SK-N-SH (cell line): ENCODE measurements around the gene SNX21. TPM values are rescaled to one million over a fixed set of nuclear protein-coding genes. Genes with fewer than 3 reads are reported as not detected.

Source experiments
- CTCF ChIA-PET: fragments of 300-600, 350-600 bp; formaldehyde crosslinking; extraction: SDS; loops from one replicate; lab custom pipeline; 2021; lab: Yijun Ruan, JAX
- POLR2A ChIA-PET: fragments of 350-600 bp; sonication (Branson Sonifier 250); formaldehyde crosslinking; extraction: SDS; loops from one replicate; lab custom pipeline; 2020; ENCODE audit warnings: antibody characterized with exemption, inconsistent platforms; lab: Yijun Ruan, JAX
- DNase-seq: peaks from one replicate; pipeline ENCODE4 v3.0.0; 2012
- H2AFZ ChIP-seq: fragments of 200-600 bp; sonication (generic); 2 replicates; pipeline ENCODE4 v1.8.1; 2016; ENCODE audit warnings: antibody characterized with exemption, mild to moderate bottlenecking, low read depth
- H3F3A ChIP-seq: fragments of 200-600 bp; sonication (generic); replicated peaks from 2 replicates; pipeline ENCODE3; 2016; ENCODE audit warnings: antibody characterized with exemption, mild to moderate bottlenecking; ENCODE audit not compliant: insufficient read depth
- H3K27ac ChIP-seq, 2 experiments: fragments of 200-500 bp in 1 of 2; fragments of 200-600 bp in 1 of 2; sonication (Bioruptor generic) in 1 of 2; sonication (generic), shearing (Covaris generic) in 1 of 2; 2 replicates each; pipeline versions ENCODE4 v1.5.1 to v1.6.1; 2014 to 2016; ENCODE audit warnings: low read depth in 2 of 2, inconsistent platforms in 1 of 2, low read length in 1 of 2, mild to moderate bottlenecking in 1 of 2, mixed read lengths in 1 of 2
- H3K27me3 ChIP-seq: fragments of 200-600 bp; sonication (generic), shearing (Covaris generic); 2 replicates; pipeline ENCODE4 v1.6.1; 2016; ENCODE audit warnings: mixed run types; ENCODE audit not compliant: insufficient read depth
- H3K36me3 ChIP-seq, 2 experiments: fragments of 200-500 bp in 1 of 2; fragments of 200-600 bp in 1 of 2; sonication (Bioruptor generic) in 1 of 2; sonication (generic) in 1 of 2; replicated peaks in 1 of 2; 2 replicates each; pipeline versions ENCODE3 to v1.5.1; 2014 to 2016; ENCODE audit warnings: low read length in 1 of 2, mild to moderate bottlenecking in 1 of 2; ENCODE audit not compliant: insufficient read depth in 2 of 2, control insufficient read depth in 1 of 2
- H3K4me1 ChIP-seq, 2 experiments: fragments of 200-500 bp in 1 of 2; fragments of 200-600 bp in 1 of 2; sonication (Bioruptor generic) in 1 of 2; sonication (generic), shearing (Covaris generic) in 1 of 2; 2 replicates each; pipeline versions ENCODE4 v1.5.1 to v1.6.1; 2014 to 2016; ENCODE audit warnings: low read depth in 1 of 2, low read length in 1 of 2, mixed run types in 1 of 2; ENCODE audit not compliant: insufficient read depth in 2 of 2, control insufficient read depth in 1 of 2
- H3K4me2 ChIP-seq: fragments of 200-600 bp; sonication (generic), shearing (Covaris generic); 2 replicates; pipeline ENCODE4 v1.6.1; 2017; ENCODE audit warnings: mixed run types
- H3K4me3 ChIP-seq, 2 experiments: fragments of 200-500 bp in 1 of 2; fragments of 200-600 bp in 1 of 2; sonication (Bioruptor generic) in 1 of 2; sonication (generic), shearing (Covaris generic) in 1 of 2; 2 replicates each; pipeline versions ENCODE4 v1.5.1 to v1.8.1; 2014 to 2016; ENCODE audit warnings: low read depth in 2 of 2, inconsistent platforms in 1 of 2, low read length in 1 of 2, mild to moderate bottlenecking in 1 of 2, mixed read lengths in 1 of 2, moderate library complexity in 1 of 2
- H3K79me2 ChIP-seq: fragments of 200-600 bp; sonication (generic); 2 replicates; pipeline ENCODE4 v1.8.1; 2017; ENCODE audit warnings: mild to moderate bottlenecking; ENCODE audit not compliant: insufficient read depth
- H3K9ac ChIP-seq: fragments of 200-600 bp; sonication (generic); 2 replicates; pipeline ENCODE4 v1.6.1; 2017; ENCODE audit warnings: mixed run types
- H3K9me2 ChIP-seq: fragments of 200-600 bp; sonication (generic); 2 replicates; pipeline ENCODE4 v1.6.1; 2017; ENCODE audit warnings: mixed run types
- H3K9me3 ChIP-seq: fragments of 200-600 bp; sonication (generic); 2 replicates; pipeline ENCODE4 v1.6.1; 2017; ENCODE audit warnings: mixed run types, mild to moderate bottlenecking, moderate library complexity
- H4K20me1 ChIP-seq: fragments of 200-600 bp; sonication (generic); 2 replicates; pipeline ENCODE4 v1.6.1; 2017; ENCODE audit warnings: mild to moderate bottlenecking, mixed run types; ENCODE audit not compliant: insufficient read depth
- CHD2 ChIP-seq: fragments of 150-350 bp; IDR thresholded peaks from 2 replicates; pipeline ENCODE4 v1.6.1; 2018; ENCODE audit warnings: low read length; ENCODE audit not compliant: partially characterized antibody
- CTCF ChIP-seq: fragments of 200-600 bp; sonication (generic); IDR thresholded peaks from 2 replicates; pipeline ENCODE4 v1.6.1; 2017; ENCODE audit warnings: antibody characterized with exemption, mild to moderate bottlenecking, moderate library complexity
- EZH2phosphoT487 ChIP-seq: fragments of 200-600 bp; sonication (generic); IDR thresholded peaks from 2 replicates; pipeline ENCODE4 v1.6.1; 2017; ENCODE audit warnings: low read depth, mixed run types, mild to moderate bottlenecking, antibody characterized with exemption, moderate library complexity, borderline replicate concordance
- FOSL2 ChIP-seq: IDR thresholded peaks from 2 replicates; pipeline ENCODE4 v1.4.0; 2012; ENCODE audit warnings: low read depth, mild to moderate bottlenecking, moderate library complexity, borderline replicate concordance
- FOXM1 ChIP-seq: IDR thresholded peaks from 2 replicates; pipeline ENCODE4 v1.4.0; 2012; ENCODE audit warnings: low read depth, mild to moderate bottlenecking
- JUND ChIP-seq: IDR thresholded peaks from 2 replicates; pipeline ENCODE4 v1.4.0; 2012
- MXI1 ChIP-seq: IDR thresholded peaks from 2 replicates; pipeline ENCODE4 v1.6.1; 2012; ENCODE audit warnings: mild to moderate bottlenecking, low read depth, low read length, improper control_type of control experiment
- NFIC ChIP-seq: IDR thresholded peaks from 2 replicates; pipeline ENCODE4 v1.4.0; 2012; ENCODE audit warnings: borderline replicate concordance
- NRF1 ChIP-seq: IDR thresholded peaks from 2 replicates; pipeline ENCODE4 v1.6.1; 2012; ENCODE audit warnings: low read depth, mild to moderate bottlenecking, low read length
- PBX3 ChIP-seq: IDR thresholded peaks from 2 replicates; pipeline ENCODE4; 2012
- POLR2AphosphoS5 ChIP-seq: IDR thresholded peaks from 2 replicates; pipeline ENCODE4 v1.6.1; 2012; ENCODE audit warnings: low read depth, low read length
- RFX5 ChIP-seq: IDR thresholded peaks from 2 replicates; pipeline ENCODE4 v1.6.1; 2012; ENCODE audit warnings: mild to moderate bottlenecking, improper control_type of control experiment, low read length
- SMC3 ChIP-seq: IDR thresholded peaks from 2 replicates; pipeline ENCODE4 v1.6.1; 2012; ENCODE audit warnings: low read depth, low read length, improper control_type of control experiment
- TAF1 ChIP-seq: IDR thresholded peaks from 2 replicates; pipeline ENCODE4 v1.6.1; 2012; ENCODE audit warnings: low read depth, mild to moderate bottlenecking, low read length, moderate library complexity, borderline replicate concordance
- TCF12 ChIP-seq: IDR thresholded peaks from 2 replicates; pipeline ENCODE4 v1.4.0; 2012
- TEAD4 ChIP-seq: IDR thresholded peaks from 2 replicates; pipeline ENCODE4 v1.4.0; 2012; ENCODE audit warnings: mild to moderate bottlenecking, borderline replicate concordance; ENCODE audit not compliant: insufficient read depth
- WGBS: methylation state at CpG from one replicate; pipeline ENCODE4 v1.1.6; 2017; ENCODE audit warnings: low lambda C conversion rate; 5-methylcytosine and 5-hydroxymethylcytosine counted together
- polyA plus RNA-seq, 3 experiments: library from polyadenylated mRNA; depleted of rRNA; stranded (reverse); fragments of >200 nt; gene quantifications; 2 replicates each; pipeline ENCODE4 v1.2.3, GENCODE V29; 2012
- TF ChIP-seq, protein P1 (sequence below): IDR thresholded peaks from 2 replicates; pipeline ENCODE4 v1.4.0; 2012; ENCODE audit warnings: low read depth, borderline replicate concordance
- TF ChIP-seq, protein P2 (sequence below): IDR thresholded peaks from 2 replicates; pipeline ENCODE4 v1.4.0; 2012; ENCODE audit warnings: low read depth
- TF ChIP-seq, protein P3 (sequence below): fragments of 150-350 bp; IDR thresholded peaks from 2 replicates; pipeline ENCODE4 v1.6.1; 2017; ENCODE audit warnings: antibody characterized with exemption, low read length, low read depth, borderline replicate concordance

The SNX21 gene
- polyA plus RNA-seq, 1 of the 3 experiments (the other 2 are of a cell fraction) = 22.1 TPM

GRCh38 chr20:45880988-45881788 lies 47.6 kb downstream of the SNX21 start, which contains the start of gene ZSWIM1 (continued):
- TF ChIP-seq PBX3 = peak; percentile 100
- no peak for TF ChIP-seq FOXM1
- TF ChIP-seq SMC3 = no peak
- peak; percentile 94 for TF ChIP-seq TAF1
- no peak for TF ChIP-seq TCF12
- TF ChIP-seq CTCF = no peak
- peak; percentile 89 for TF ChIP-seq RFX5
- TF ChIP-seq NRF1 = no peak
- TF ChIP-seq TEAD4 = no peak

DNA sequence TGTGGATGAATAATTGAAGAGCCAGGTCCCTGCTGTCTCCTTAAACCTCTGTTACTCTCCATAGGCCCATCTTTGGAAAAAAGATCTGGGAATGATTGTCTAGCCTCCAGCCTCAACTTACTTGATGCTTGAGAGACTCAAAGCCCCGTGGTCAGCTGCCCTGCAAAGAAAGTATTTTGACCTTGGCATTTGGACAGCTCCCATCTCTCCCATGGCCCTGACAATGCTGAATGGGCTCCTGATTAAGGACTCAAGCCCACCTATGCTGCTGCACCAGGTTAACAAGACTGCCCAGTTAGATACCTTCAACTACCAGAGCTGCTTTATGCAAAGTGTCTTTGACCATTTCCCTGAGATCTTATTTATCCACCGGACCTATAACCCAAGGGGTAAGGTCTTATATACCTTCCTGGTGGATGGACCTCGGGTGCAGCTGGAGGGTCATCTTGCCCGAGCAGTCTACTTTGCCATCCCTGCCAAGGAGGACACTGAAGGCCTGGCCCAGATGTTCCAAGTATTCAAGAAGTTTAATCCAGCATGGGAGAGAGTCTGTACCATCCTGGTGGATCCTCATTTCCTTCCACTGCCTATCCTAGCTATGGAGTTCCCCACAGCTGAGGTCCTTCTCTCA lies 49.0 kb downstream of the SNX21 start:
- CTCF ChIA-PET = interaction anchor here (0.7 to 3.2 kb wide), 5 partner anchors 8 to 112 kb away, joined by 3 to 24 read pairs (median 4); partner anchors contain the start of genes CTSA and NEURL2
- DNase-seq = no peak
- Histone ChIP-seq H3K79me2 (peaks cover 19% of the 10 kb centered on the region), H3F3A (peaks cover 11% of the 10 kb centered on the region), H3K9me2 (no peaks in the 10 kb centered on the region), H3K27ac (no peak overlapping the region), H4K20me1 (no peaks in the 10 kb centered on the region), H3K9me3 (no peaks in the 10 kb centered on the region), H2AFZ (no peak overlapping the region), H3K4me3 (no peak overlapping the region), H3K9ac (no peak overlapping the region), H3K4me2 (no peak overlapping the region), H3K36me3 (peaks cover 3 to 16% of the 10 kb centered on the region in 2 experiments), H3K27me3 (no peaks in the 10 kb centered on the region), H3K4me1 (peaks cover 3 to 10% of the 10 kb centered on the region in 2 experiments; a peak in 2 of 4 replicates)
- POLR2A ChIA-PET = interaction anchor here (1.9 to 2.5 kb wide), 2 partner anchors 8 to 29 kb away, joined by 5 to 26 read pairs; partner anchors contain the start of genes CTSA, NEURL2 and PLTP
- 89% methylated on average over 4 of the region's 4 CpGs for WGBS
- no peak for TF ChIP-seq NFIC
- TF ChIP-seq CTCF = no peak
- TF ChIP-seq, protein P1, sequence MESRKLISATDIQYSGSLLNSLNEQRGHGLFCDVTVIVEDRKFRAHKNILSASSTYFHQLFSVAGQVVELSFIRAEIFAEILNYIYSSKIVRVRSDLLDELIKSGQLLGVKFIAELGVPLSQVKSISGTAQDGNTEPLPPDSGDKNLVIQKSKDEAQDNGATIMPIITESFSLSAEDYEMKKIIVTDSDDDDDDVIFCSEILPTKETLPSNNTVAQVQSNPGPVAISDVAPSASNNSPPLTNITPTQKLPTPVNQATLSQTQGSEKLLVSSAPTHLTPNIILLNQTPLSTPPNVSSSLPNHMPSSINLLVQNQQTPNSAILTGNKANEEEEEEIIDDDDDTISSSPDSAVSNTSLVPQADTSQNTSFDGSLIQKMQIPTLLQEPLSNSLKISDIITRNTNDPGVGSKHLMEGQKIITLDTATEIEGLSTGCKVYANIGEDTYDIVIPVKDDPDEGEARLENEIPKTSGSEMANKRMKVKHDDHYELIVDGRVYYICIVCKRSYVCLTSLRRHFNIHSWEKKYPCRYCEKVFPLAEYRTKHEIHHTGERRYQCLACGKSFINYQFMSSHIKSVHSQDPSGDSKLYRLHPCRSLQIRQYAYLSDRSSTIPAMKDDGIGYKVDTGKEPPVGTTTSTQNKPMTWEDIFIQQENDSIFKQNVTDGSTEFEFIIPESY = no peak
- no peak for TF ChIP-seq EZH2phosphoT487
- TF ChIP-seq NRF1 = no peak
- TF ChIP-seq, protein P2, sequence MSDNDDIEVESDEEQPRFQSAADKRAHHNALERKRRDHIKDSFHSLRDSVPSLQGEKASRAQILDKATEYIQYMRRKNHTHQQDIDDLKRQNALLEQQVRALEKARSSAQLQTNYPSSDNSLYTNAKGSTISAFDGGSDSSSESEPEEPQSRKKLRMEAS = no peak
- TF ChIP-seq MXI1 = no peak
- TF ChIP-seq POLR2AphosphoS5 = no peak
- TF ChIP-seq CHD2 = no peak
- TF ChIP-seq JUND = no peak
- TF ChIP-seq, protein P3, sequence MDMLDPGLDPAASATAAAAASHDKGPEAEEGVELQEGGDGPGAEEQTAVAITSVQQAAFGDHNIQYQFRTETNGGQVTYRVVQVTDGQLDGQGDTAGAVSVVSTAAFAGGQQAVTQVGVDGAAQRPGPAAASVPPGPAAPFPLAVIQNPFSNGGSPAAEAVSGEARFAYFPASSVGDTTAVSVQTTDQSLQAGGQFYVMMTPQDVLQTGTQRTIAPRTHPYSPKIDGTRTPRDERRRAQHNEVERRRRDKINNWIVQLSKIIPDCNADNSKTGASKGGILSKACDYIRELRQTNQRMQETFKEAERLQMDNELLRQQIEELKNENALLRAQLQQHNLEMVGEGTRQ = no peak
- no peak for TF ChIP-seq TCF12
- no peak for TF ChIP-seq TAF1
- TF ChIP-seq FOSL2 = no peak
